ENCODE data around the gene HS3ST2. TPM values are rescaled to one million over a fixed set of nuclear protein-coding genes. Genes with fewer than 3 reads are reported as not detected.

Gene HS3ST2
- total RNA-seq, 5 donors from 2014 or later (not counting 1 experiment from before 2014, with no cell fraction given) = not detected

- H3K27me3 ChIP-seq (replicated peaks in 1 of 2; ENCODE audit: control insufficient read depth in 2 of 2, extremely low read depth in 1 of 2, insufficient read depth in 2 of 2, low read length in 1 of 2) = peaks cover 0 to 12% of the 10 kb centered on the region in 2 experiments
- Mint-ChIP-seq H3K9me3 (no peaks in the 10 kb centered on the region), H3K4me1 (no peaks in the 10 kb centered on the region), H3K27me3 (peaks cover 6 to 40% of the 10 kb centered on the region in 2 donors), H3K4me3 (no peak overlapping the region), H3K36me3 (no peaks in the 10 kb centered on the region), H3K27ac (no peak overlapping the region)
- H3K9me3 ChIP-seq = no peaks in the 10 kb centered on the region
- ChIA-PET CTCF (no interaction called here), POLR2A (no interaction called here)
- no peaks in the 10 kb centered on the region for H3K36me3 ChIP-seq (ENCODE audit: control insufficient read depth in 2 of 2, extremely low read depth in 1 of 2, insufficient read depth in 1 of 2, low read length in 1 of 2)
- ATAC-seq (replicated peaks in 1 of 4) (no peak), DNase-seq (no peak)
- no peak overlapping the region for H3K4me3 ChIP-seq (ENCODE audit: control insufficient read depth in 1 of 2, extremely low read depth in 1 of 2, low read length in 1 of 2)
- WGBS (ENCODE audit: insufficient coverage) = 67% methylated on average over 4 of the region's 6 CpGs
- no peak overlapping the region for H3K27ac ChIP-seq (ENCODE audit: low read length)
- no peaks in the 10 kb centered on the region for H3K4me1 ChIP-seq (ENCODE audit: control insufficient read depth in 1 of 2, extremely low read depth in 1 of 2, insufficient read depth in 2 of 2, low read length in 2 of 2)
Measured at GRCh38 chr16:22879466-22879865, 65.5 kb downstream of the HS3ST2 start.

- POLR2A ChIA-PET = no interaction called here
- Mint-ChIP-seq H3K27me3 (peaks cover 12 to 21% of the 10 kb centered on the region in 2 donors), H3K4me3 (no peak overlapping the region), H3K36me3 (no peaks in the 10 kb centered on the region), H3K27ac (no peak overlapping the region), H3K4me1 (no peaks in the 10 kb centered on the region), H3K9me3 (no peaks in the 10 kb centered on the region)
- CTCF ChIA-PET = no interaction called here
- no peaks in the 10 kb centered on the region for H3K4me1 ChIP-seq (ENCODE audit: control insufficient read depth in 1 of 2, extremely low read depth in 1 of 2, insufficient read depth in 2 of 2, low read length in 2 of 2)
- peaks cover 0 to 15% of the 10 kb centered on the region in 2 experiments for H3K27me3 ChIP-seq (replicated peaks in 1 of 2; ENCODE audit: control insufficient read depth in 2 of 2, extremely low read depth in 1 of 2, insufficient read depth in 2 of 2, low read length in 1 of 2)
- no peak overlapping the region for H3K27ac ChIP-seq (ENCODE audit: low read length)
- no peaks in the 10 kb centered on the region for H3K9me3 ChIP-seq
- no peaks in the 10 kb centered on the region for H3K36me3 ChIP-seq (ENCODE audit: control insufficient read depth in 2 of 2, extremely low read depth in 1 of 2, insufficient read depth in 1 of 2, low read length in 1 of 2)
- ATAC-seq (replicated peaks in 1 of 4) (no peak), DNase-seq (no peak)
- H3K4me3 ChIP-seq (ENCODE audit: control insufficient read depth in 1 of 2, extremely low read depth in 1 of 2, low read length in 1 of 2) = no peak overlapping the region
Measured at GRCh38 chr16:22882981-22883380, 69.0 kb downstream of the HS3ST2 start.

GRCh38 chr16:22885951-22886350, 72.0 kb downstream of the HS3ST2 start:
- DNase-seq (no peak), ATAC-seq (replicated peaks in 1 of 4) (no peak)
- H3K4me3 ChIP-seq (ENCODE audit: control insufficient read depth in 1 of 2, extremely low read depth in 1 of 2, low read length in 1 of 2) = no peak overlapping the region
- 76% methylated on average over 2 of the region's 3 CpGs for WGBS (ENCODE audit: insufficient coverage)
- H3K27ac ChIP-seq (ENCODE audit: low read length) = no peak overlapping the region
- Mint-ChIP-seq H3K27me3 (peaks cover 7 to 9% of the 10 kb centered on the region in 2 donors), H3K4me1 (no peaks in the 10 kb centered on the region), H3K36me3 (no peaks in the 10 kb centered on the region), H3K9me3 (no peaks in the 10 kb centered on the region), H3K27ac (no peak overlapping the region), H3K4me3 (no peak overlapping the region)
- H3K9me3 ChIP-seq = no peaks in the 10 kb centered on the region
- H3K4me1 ChIP-seq (ENCODE audit: control insufficient read depth in 1 of 2, extremely low read depth in 1 of 2, insufficient read depth in 2 of 2, low read length in 2 of 2) = no peaks in the 10 kb centered on the region
- POLR2A ChIA-PET = no interaction called here
- H3K36me3 ChIP-seq (ENCODE audit: control insufficient read depth in 2 of 2, extremely low read depth in 1 of 2, insufficient read depth in 1 of 2, low read length in 1 of 2) = no peaks in the 10 kb centered on the region
- CTCF ChIA-PET = no interaction called here
- peaks cover under 1 to 6% of the 10 kb centered on the region in 2 experiments for H3K27me3 ChIP-seq (replicated peaks in 1 of 2; ENCODE audit: control insufficient read depth in 2 of 2, extremely low read depth in 1 of 2, insufficient read depth in 2 of 2, low read length in 1 of 2)

- Mint-ChIP-seq H3K9me3 (no peaks in the 10 kb centered on the region), H3K27me3 (peaks cover 0 to 9% of the 10 kb centered on the region in 2 donors), H3K36me3 (no peaks in the 10 kb centered on the region), H3K4me1 (no peaks in the 10 kb centered on the region), H3K4me3 (no peak overlapping the region), H3K27ac (no peak overlapping the region)
- no CpG with 5 or more reads among the region's 1 CpG for WGBS (ENCODE audit: insufficient coverage)
- no peaks in the 10 kb centered on the region for H3K4me1 ChIP-seq (ENCODE audit: control insufficient read depth in 1 of 2, extremely low read depth in 1 of 2, insufficient read depth in 2 of 2, low read length in 2 of 2)
- no peak for ATAC-seq (replicated peaks in 1 of 4)
- no peaks in the 10 kb centered on the region for H3K36me3 ChIP-seq (ENCODE audit: control insufficient read depth in 2 of 2, extremely low read depth in 1 of 2, insufficient read depth in 1 of 2, low read length in 1 of 2)
- no peak for DNase-seq
- CTCF ChIA-PET = no interaction called here
- H3K4me3 ChIP-seq (ENCODE audit: control insufficient read depth in 1 of 2, extremely low read depth in 1 of 2, low read length in 1 of 2) = no peak overlapping the region
- H3K27me3 ChIP-seq (replicated peaks in 1 of 2; ENCODE audit: control insufficient read depth in 2 of 2, extremely low read depth in 1 of 2, insufficient read depth in 2 of 2, low read length in 1 of 2) = peaks cover 2 to 6% of the 10 kb centered on the region in 2 experiments
- no peaks in the 10 kb centered on the region for H3K9me3 ChIP-seq
- H3K27ac ChIP-seq (ENCODE audit: low read length) = no peak overlapping the region
- POLR2A ChIA-PET = no interaction called here
Measured at GRCh38 chr16:22886927-22887326, 73.0 kb downstream of the HS3ST2 start.

- DNase-seq = no peak
- CTCF ChIA-PET = interaction anchor here in 1 of 2 donors (0.6 kb wide), 1 partner anchor 11 kb away, joined by 3 read pairs; no protein-coding TSS in a partner anchor
- ATAC-seq (replicated peaks in 1 of 4) = no peak
- POLR2A ChIA-PET = no interaction called here
- Mint-ChIP-seq H3K9me3 (no peaks in the 10 kb centered on the region), H3K4me3 (no peak overlapping the region), H3K27me3 (peaks cover 0 to 9% of the 10 kb centered on the region in 2 donors), H3K4me1 (no peaks in the 10 kb centered on the region), H3K36me3 (no peaks in the 10 kb centered on the region), H3K27ac (no peak overlapping the region)
- no peak overlapping the region for H3K4me3 ChIP-seq (ENCODE audit: control insufficient read depth in 1 of 2, extremely low read depth in 1 of 2, low read length in 1 of 2)
- H3K36me3 ChIP-seq (ENCODE audit: control insufficient read depth in 2 of 2, extremely low read depth in 1 of 2, insufficient read depth in 1 of 2, low read length in 1 of 2) = no peaks in the 10 kb centered on the region
- 70% methylated on average over 4 of the region's 6 CpGs for WGBS (ENCODE audit: insufficient coverage)
- H3K9me3 ChIP-seq = no peaks in the 10 kb centered on the region
- no peak overlapping the region for H3K27ac ChIP-seq (ENCODE audit: low read length)
- peaks cover 2 to 6% of the 10 kb centered on the region in 2 experiments for H3K27me3 ChIP-seq (replicated peaks in 1 of 2; ENCODE audit: control insufficient read depth in 2 of 2, extremely low read depth in 1 of 2, insufficient read depth in 2 of 2, low read length in 1 of 2)
- H3K4me1 ChIP-seq (ENCODE audit: control insufficient read depth in 1 of 2, extremely low read depth in 1 of 2, insufficient read depth in 2 of 2, low read length in 2 of 2) = no peaks in the 10 kb centered on the region
Measured at GRCh38 chr16:22887445-22887844, 73.5 kb downstream of the HS3ST2 start.

- no peaks in the 10 kb centered on the region for H3K9me3 ChIP-seq
- Mint-ChIP-seq H3K27me3 (peaks cover 0 to 9% of the 10 kb centered on the region in 2 donors), H3K9me3 (no peaks in the 10 kb centered on the region), H3K27ac (no peak overlapping the region), H3K4me3 (no peak overlapping the region), H3K36me3 (no peaks in the 10 kb centered on the region), H3K4me1 (no peaks in the 10 kb centered on the region)
- H3K27ac ChIP-seq (ENCODE audit: low read length) = no peak overlapping the region
- no peak for DNase-seq
- no peak for ATAC-seq (replicated peaks in 1 of 4)
- ChIA-PET POLR2A (no interaction called here), CTCF (no interaction called here)
- H3K27me3 ChIP-seq (replicated peaks in 1 of 2; ENCODE audit: control insufficient read depth in 2 of 2, extremely low read depth in 1 of 2, insufficient read depth in 2 of 2, low read length in 1 of 2) = peaks cover 2 to 8% of the 10 kb centered on the region in 2 experiments
- H3K4me1 ChIP-seq (ENCODE audit: control insufficient read depth in 1 of 2, extremely low read depth in 1 of 2, insufficient read depth in 2 of 2, low read length in 2 of 2) = no peaks in the 10 kb centered on the region
- H3K36me3 ChIP-seq (ENCODE audit: control insufficient read depth in 2 of 2, extremely low read depth in 1 of 2, insufficient read depth in 1 of 2, low read length in 1 of 2) = no peaks in the 10 kb centered on the region
- H3K4me3 ChIP-seq (ENCODE audit: control insufficient read depth in 1 of 2, extremely low read depth in 1 of 2, low read length in 1 of 2) = no peak overlapping the region
- 67% methylated on average over 3 of the region's 4 CpGs for WGBS (ENCODE audit: insufficient coverage)
Measured at GRCh38 chr16:22888791-22889190, 74.8 kb downstream of the HS3ST2 start.

- Mint-ChIP-seq H3K4me1 (no peaks in the 10 kb centered on the region), H3K27me3 (peaks cover 0 to 16% of the 10 kb centered on the region in 2 donors), H3K9me3 (no peaks in the 10 kb centered on the region), H3K36me3 (no peaks in the 10 kb centered on the region), H3K27ac (no peak overlapping the region), H3K4me3 (no peak overlapping the region)
- no peaks in the 10 kb centered on the region for H3K9me3 ChIP-seq
- WGBS (ENCODE audit: insufficient coverage) = 72% methylated on average over 4 of the region's 7 CpGs
- H3K36me3 ChIP-seq (ENCODE audit: control insufficient read depth in 2 of 2, extremely low read depth in 1 of 2, insufficient read depth in 1 of 2, low read length in 1 of 2) = no peaks in the 10 kb centered on the region
- H3K4me3 ChIP-seq (ENCODE audit: control insufficient read depth in 1 of 2, extremely low read depth in 1 of 2, low read length in 1 of 2) = no peak overlapping the region
- CTCF ChIA-PET = no interaction called here
- ATAC-seq (replicated peaks in 1 of 4) (no peak), DNase-seq (no peak)
- H3K27me3 ChIP-seq (replicated peaks in 1 of 2; ENCODE audit: control insufficient read depth in 2 of 2, extremely low read depth in 1 of 2, insufficient read depth in 2 of 2, low read length in 1 of 2) = peaks cover 2 to 11% of the 10 kb centered on the region in 2 experiments
- no peaks in the 10 kb centered on the region for H3K4me1 ChIP-seq (ENCODE audit: control insufficient read depth in 1 of 2, extremely low read depth in 1 of 2, insufficient read depth in 2 of 2, low read length in 2 of 2)
- POLR2A ChIA-PET = no interaction called here
- H3K27ac ChIP-seq (ENCODE audit: low read length) = no peak overlapping the region
Measured at GRCh38 chr16:22890976-22891375, 77.0 kb downstream of the HS3ST2 start.

All from T-cell (primary cell).